ENCODE results near the gene STK31.

GRCh38 chr7:23751852-23752251 lies 41.8 kb downstream of the STK31 start:
- TF ChIP-seq CTCF (IDR thresholded peaks at IDR 0.05) (no peak), POLR2A (IDR thresholded peaks at IDR 0.05) (no peak), POLR2AphosphoS5 (IDR thresholded peaks at IDR 0.05; ENCODE audit: insufficient read depth in 1 of 2, low read depth in 1 of 2) (no peak)
